A673 (cell line): Measurements from ENCODE around the gene LSM4.

Experiments used
- EZH2 ChIP-seq: fragments of 200-600 bp; sonication (generic); IDR thresholded peaks from 2 replicates; pipeline ENCODE4 v1.6.1; 2017; ENCODE audit warnings: borderline replicate concordance, low read depth, mild to moderate bottlenecking, mixed read lengths, antibody characterized with exemption, low read length; ENCODE audit not compliant: poor library complexity, severe bottlenecking
- TF ChIP-seq, protein P1 (sequence below): fragments of 300-800, 200-600 bp; sonication (generic); conservative IDR thresholded peaks from 2 replicates; pipeline ENCODE4 v1.5.1; 2017; ENCODE audit warnings: low read depth, mild to moderate bottlenecking, antibody characterized with exemption, low read length, moderate library complexity, mixed read lengths

DNA sequence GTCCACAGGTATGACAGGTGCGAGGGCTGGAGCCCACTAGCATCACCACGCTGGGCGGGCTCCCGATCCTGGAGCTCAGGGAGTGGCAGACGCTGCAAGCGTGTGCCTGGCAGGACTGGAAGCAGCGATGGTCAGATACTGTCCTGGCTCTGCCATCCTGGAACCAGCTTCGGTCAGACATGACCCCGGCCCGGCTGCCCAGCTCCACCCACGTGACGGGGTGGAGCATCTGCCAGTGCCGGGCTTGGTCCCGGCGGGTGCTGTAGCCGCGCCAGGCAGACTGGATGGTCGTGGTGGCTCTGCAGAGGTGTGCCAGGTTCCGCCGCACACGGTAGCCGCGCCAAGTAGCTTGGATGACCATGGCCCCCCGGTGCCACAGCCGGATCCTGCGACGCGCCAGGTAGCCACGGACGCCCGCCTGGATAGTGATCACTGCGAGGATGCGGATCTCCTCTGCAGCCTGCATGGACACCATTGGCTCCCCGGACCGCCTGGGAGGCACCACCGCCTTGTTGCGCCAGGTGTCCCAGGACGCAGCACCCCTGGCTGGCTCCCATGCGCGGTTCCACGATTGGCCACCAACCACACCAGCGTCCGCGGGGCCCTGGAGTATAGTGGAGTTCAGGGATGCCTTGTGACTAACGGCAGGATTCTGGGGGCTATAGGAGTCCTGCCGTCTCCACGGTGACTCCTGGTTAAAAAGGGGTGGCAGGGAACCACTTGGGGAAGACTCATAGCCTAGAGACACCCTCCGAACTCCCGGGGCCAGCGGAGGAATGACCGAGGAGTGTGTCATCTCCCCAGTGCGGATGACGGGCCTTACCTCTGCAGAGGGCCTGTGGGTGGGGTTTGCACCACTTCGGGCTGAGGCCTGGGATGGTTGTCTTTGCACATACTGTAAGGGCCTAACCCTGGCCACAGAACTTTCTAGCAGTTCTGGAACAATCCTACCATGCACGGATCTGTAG lies 65.1 kb downstream of the LSM4 start:
- TF ChIP-seq, protein P1, sequence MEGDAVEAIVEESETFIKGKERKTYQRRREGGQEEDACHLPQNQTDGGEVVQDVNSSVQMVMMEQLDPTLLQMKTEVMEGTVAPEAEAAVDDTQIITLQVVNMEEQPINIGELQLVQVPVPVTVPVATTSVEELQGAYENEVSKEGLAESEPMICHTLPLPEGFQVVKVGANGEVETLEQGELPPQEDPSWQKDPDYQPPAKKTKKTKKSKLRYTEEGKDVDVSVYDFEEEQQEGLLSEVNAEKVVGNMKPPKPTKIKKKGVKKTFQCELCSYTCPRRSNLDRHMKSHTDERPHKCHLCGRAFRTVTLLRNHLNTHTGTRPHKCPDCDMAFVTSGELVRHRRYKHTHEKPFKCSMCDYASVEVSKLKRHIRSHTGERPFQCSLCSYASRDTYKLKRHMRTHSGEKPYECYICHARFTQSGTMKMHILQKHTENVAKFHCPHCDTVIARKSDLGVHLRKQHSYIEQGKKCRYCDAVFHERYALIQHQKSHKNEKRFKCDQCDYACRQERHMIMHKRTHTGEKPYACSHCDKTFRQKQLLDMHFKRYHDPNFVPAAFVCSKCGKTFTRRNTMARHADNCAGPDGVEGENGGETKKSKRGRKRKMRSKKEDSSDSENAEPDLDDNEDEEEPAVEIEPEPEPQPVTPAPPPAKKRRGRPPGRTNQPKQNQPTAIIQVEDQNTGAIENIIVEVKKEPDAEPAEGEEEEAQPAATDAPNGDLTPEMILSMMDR = no peak
- no peak for TF ChIP-seq EZH2
